Measurements from ENCODE around the gene RNU6-8. TPM values are rescaled to one million over a fixed set of nuclear protein-coding genes. Genes with fewer than 3 reads are reported as not detected.

The RNU6-8 gene
- total RNA-seq, 3 donors from 2014 or later, result not detected

DNA sequence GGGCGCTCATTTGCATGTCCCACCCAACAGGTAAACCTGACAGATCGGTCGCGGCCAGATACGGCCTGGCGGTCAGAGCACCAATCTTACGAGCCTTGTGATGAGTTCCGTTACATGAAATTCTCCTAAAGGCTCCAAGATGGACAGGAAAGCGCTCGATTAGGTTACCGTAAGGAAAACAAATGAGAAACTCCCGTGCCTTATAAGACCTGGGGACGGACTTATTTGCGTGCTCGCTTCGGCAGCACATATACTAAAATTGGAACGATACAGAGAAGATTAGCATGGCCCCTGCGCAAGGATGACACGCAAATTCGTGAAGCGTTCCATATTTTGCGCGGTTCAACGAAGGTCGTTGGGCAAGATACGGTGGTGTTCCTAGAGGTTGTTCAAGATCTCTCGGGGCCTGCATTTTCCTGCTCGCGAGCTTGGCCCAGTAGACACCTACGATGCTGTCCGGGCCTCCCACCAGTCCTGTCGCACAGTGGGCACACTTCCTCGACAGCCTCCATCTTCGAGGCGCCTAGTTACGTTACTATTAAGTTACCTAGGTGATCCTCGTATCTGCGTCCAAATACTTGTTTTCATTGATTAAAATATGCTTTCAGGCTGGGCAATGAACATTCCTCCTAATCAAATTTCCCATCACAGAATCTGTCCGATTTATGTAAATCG, 1.1 kb downstream of the RNU6-8 start, which contains the start of gene RNU6-7:
TSS of gene RNU6-7 (plus strand) at position 230 of the 675 bp plus-strand sequence.
- peak in 1 of 2 donors; percentile 22 for DNase-seq (ENCODE audit: low spot score in 2 of 2)

GRCh38 chr14:32201193-32201815, 1.8 kb downstream of the RNU6-8 start:
- intact Hi-C loops (cut with DNase I; ENCODE audit: low total_unique reads), result no loop called here

More for the DNA sequence above, 1.1 kb downstream of the RNU6-8 start, which contains the start of gene RNU6-7:
- Histone ChIP-seq H3K27ac (peak within 1 kb of the TSS; percentile 92 to 94), H3K4me3 (peak within 1 kb of the TSS; percentile 67 to 87 (median 75)), H3K27me3 (no peaks in the 10 kb centered on the region), H3K9me3 (no peaks in the 10 kb centered on the region), H3K36me3 (no peaks in the 10 kb centered on the region), H3K4me1 (no peaks in the 10 kb centered on the region)
- no peak for TF ChIP-seq POLR2A (IDR thresholded peaks at IDR 0.05)
- peak in 1 of 3 donors; percentile 33 for TF ChIP-seq POLR2AphosphoS5 (IDR thresholded peaks at IDR 0.05)
- intact Hi-C loops (cut with DNase I; ENCODE audit: low total_unique reads), result no loop called here

DNA sequence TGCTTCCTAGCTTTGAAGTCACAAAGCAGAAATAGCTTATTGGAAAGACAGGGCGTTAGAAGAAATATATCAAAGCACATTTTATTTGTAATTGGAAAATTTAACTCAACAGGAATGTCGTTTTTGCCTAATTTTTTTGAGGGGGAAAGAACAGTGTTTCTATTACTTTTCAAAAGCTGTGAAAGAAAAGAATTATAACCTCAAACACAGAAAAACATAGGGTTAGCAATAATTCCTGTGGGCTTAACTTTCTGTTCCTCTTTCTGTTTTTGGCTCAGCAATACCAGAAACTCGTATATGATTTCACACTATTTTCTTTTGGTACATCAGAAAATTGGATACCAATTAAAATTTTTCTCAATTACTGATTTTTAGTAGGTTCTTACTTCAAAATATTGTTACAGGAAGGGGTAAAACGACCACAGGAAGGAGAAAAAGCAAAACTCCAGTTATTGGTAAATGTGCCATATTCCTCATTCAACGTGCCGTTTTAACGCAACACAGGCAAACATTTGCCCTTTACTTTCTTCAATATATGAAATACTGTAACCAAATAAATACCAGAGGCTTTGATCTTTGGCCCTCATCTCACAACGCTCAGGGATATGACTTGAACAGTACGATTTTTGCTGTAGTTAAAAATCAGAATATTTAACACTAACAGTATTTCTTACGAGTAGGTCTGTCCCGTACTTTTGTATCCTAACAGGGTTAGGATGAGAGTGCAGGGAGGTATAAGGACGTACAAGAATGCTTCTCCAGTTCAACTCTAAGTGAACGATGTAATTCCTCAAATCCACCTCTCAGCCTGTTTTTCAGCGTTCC, 2.5 kb downstream of the RNU6-8 start:
- Histone ChIP-seq H3K4me1 (no peaks in the 10 kb centered on the region), H3K27ac (peak overlapping the region; percentile 92 to 94), H3K4me3 (peak overlapping the region; percentile 67 to 87 (median 75)), H3K36me3 (no peaks in the 10 kb centered on the region), H3K9me3 (no peaks in the 10 kb centered on the region), H3K27me3 (no peaks in the 10 kb centered on the region)
- TF ChIP-seq, protein P1, sequence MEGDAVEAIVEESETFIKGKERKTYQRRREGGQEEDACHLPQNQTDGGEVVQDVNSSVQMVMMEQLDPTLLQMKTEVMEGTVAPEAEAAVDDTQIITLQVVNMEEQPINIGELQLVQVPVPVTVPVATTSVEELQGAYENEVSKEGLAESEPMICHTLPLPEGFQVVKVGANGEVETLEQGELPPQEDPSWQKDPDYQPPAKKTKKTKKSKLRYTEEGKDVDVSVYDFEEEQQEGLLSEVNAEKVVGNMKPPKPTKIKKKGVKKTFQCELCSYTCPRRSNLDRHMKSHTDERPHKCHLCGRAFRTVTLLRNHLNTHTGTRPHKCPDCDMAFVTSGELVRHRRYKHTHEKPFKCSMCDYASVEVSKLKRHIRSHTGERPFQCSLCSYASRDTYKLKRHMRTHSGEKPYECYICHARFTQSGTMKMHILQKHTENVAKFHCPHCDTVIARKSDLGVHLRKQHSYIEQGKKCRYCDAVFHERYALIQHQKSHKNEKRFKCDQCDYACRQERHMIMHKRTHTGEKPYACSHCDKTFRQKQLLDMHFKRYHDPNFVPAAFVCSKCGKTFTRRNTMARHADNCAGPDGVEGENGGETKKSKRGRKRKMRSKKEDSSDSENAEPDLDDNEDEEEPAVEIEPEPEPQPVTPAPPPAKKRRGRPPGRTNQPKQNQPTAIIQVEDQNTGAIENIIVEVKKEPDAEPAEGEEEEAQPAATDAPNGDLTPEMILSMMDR (IDR thresholded peaks at IDR 0.05), result no peak
- no peak for TF ChIP-seq POLR2AphosphoS5 (IDR thresholded peaks at IDR 0.05)
- TF ChIP-seq POLR2A (IDR thresholded peaks at IDR 0.05), result no peak
- intact Hi-C loops (cut with DNase I; ENCODE audit: low total_unique reads), result no loop called here
- no peak for DNase-seq (ENCODE audit: low spot score in 2 of 2)

More at GRCh38 chr14:32201193-32201815, 1.8 kb downstream of the RNU6-8 start:
- TF ChIP-seq POLR2A (IDR thresholded peaks at IDR 0.05) (no peak), POLR2AphosphoS5 (IDR thresholded peaks at IDR 0.05) (peak in 1 of 3 donors; percentile 48)
- TF ChIP-seq, protein P1 (IDR thresholded peaks at IDR 0.05), result no peak
- no peaks in the 10 kb centered on the region for H3K27me3 ChIP-seq
- H3K9me3 ChIP-seq, result no peaks in the 10 kb centered on the region
- peak; percentile 81 to 85 for DNase-seq (ENCODE audit: low spot score in 2 of 2)
- H3K36me3 ChIP-seq, result no peaks in the 10 kb centered on the region
- peak overlapping the region; percentile 67 to 87 (median 75) for H3K4me3 ChIP-seq
- H3K27ac ChIP-seq, result peak overlapping the region; percentile 92 to 94
- H3K4me1 ChIP-seq, result no peaks in the 10 kb centered on the region

- no peaks in the 10 kb centered on the region for H3K36me3 ChIP-seq
- intact Hi-C loops (cut with DNase I; ENCODE audit: low total_unique reads), result no loop called here
- H3K4me1 ChIP-seq, result no peaks in the 10 kb centered on the region
- no peak for DNase-seq (ENCODE audit: low spot score in 2 of 2)
- TF ChIP-seq POLR2AphosphoS5 (IDR thresholded peaks at IDR 0.05), result no peak
- TF ChIP-seq, protein P1 (IDR thresholded peaks at IDR 0.05), result no peak
- no peak for TF ChIP-seq POLR2A (IDR thresholded peaks at IDR 0.05)
- no peak overlapping the region for H3K4me3 ChIP-seq
- no peak overlapping the region for H3K27ac ChIP-seq
- H3K9me3 ChIP-seq, result no peaks in the 10 kb centered on the region
- H3K27me3 ChIP-seq, result no peaks in the 10 kb centered on the region
Observed at GRCh38 chr14:32197919-32198318, 5.2 kb downstream of the RNU6-8 start.

- no peaks in the 10 kb centered on the region for H3K36me3 ChIP-seq
- no peak overlapping the region for H3K27ac ChIP-seq
- H3K9me3 ChIP-seq, result no peaks in the 10 kb centered on the region
- intact Hi-C loops (cut with DNase I; ENCODE audit: low total_unique reads), result no loop called here
- H3K4me3 ChIP-seq, result no peak overlapping the region
- no peaks in the 10 kb centered on the region for H3K4me1 ChIP-seq
- no peaks in the 10 kb centered on the region for H3K27me3 ChIP-seq
- TF ChIP-seq POLR2AphosphoS5 (IDR thresholded peaks at IDR 0.05) (no peak), POLR2A (IDR thresholded peaks at IDR 0.05) (no peak)
- TF ChIP-seq, protein P1 (IDR thresholded peaks at IDR 0.05), result no peak
- no peak for DNase-seq (ENCODE audit: low spot score in 2 of 2)
Observed at GRCh38 chr14:32195636-32196035, 7.4 kb downstream of the RNU6-8 start.

Measured in breast epithelium (tissue), 4 donors.